HG03196 (cell line): ENCODE measurements around the gene ALOX12B.
"Not testable (repeated sequence)": the region's sequence is repeated elsewhere in the genome, so short reads cannot be mapped to it uniquely, and the experiment has no call there.

Experiments used
- ATAC-seq: cut with Tn5 transposase; IDR thresholded peaks from one replicate; pipeline ENCODE4 v1.9.1; 2021; ENCODE audit not compliant: unreplicated experiment

ALOX12B gene

DNA sequence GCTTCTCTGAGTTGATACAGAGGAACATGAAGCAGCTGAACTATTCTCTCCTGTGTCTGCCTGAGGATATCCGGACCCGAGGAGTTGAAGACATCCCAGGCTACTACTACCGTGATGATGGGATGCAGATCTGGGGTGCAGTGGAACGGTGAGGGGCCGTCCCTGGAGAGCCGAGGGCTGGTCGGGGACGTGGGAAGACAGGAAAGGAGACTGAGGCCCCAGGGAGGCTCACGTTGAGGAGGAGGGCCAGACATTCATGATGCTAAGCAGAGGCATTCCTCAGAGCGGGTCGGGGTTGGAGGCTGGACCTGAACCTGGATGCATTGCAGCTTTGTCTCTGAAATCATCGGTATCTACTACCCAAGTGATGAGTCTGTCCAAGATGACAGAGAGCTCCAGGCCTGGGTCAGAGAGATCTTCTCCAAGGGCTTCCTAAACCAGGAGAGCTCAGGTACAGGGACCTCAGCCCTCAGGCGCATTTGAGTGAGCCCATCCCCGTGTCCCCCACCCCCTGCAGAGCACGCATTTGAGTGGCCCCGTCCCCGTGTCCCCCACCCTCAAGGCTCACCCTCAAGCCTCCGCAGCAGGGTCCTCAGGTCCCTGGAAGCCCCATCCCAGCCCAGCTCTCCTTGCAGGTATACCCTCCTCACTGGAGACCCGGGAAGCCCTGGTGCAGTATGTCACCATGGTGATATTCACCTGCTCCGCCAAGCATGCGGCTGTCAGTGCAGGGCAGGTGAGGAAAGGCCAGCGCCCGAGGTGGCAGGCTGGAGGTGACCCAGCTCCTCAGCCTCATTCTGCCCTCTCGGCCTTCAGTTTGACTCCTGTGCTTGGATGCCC is 40.4 kb downstream of the ALOX12B start:
- no peak for ATAC-seq

DNA sequence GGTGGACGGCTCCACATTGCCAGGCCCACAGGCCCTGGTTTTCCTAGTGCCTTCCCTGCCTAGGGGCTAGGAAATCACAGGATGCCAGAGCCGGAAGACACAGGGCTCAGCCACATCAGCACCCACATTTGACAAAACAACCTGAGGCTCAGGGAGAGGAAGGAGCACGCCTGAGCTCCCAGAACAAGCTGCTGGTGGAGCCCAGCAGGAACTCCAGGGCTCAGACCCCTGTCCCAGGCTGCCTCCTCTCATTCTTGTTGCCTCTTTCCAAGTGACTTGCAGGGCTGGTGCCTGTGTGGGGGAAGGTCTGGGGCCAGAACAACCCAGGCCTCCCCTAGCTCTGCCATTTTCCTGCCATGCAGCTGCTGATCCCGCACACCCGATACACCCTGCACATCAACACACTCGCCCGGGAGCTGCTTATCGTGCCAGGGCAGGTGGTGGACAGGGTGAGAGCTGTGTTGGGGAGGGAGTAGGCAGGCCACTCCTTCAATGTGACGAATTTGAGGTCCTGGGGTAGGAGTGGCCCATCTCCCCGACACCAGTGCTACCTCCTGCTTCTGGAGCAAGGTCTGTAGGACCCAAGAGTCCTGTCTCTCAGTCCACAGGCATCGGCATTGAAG is 41.1 kb downstream of the ALOX12B start:
- no peak for ATAC-seq

DNA sequence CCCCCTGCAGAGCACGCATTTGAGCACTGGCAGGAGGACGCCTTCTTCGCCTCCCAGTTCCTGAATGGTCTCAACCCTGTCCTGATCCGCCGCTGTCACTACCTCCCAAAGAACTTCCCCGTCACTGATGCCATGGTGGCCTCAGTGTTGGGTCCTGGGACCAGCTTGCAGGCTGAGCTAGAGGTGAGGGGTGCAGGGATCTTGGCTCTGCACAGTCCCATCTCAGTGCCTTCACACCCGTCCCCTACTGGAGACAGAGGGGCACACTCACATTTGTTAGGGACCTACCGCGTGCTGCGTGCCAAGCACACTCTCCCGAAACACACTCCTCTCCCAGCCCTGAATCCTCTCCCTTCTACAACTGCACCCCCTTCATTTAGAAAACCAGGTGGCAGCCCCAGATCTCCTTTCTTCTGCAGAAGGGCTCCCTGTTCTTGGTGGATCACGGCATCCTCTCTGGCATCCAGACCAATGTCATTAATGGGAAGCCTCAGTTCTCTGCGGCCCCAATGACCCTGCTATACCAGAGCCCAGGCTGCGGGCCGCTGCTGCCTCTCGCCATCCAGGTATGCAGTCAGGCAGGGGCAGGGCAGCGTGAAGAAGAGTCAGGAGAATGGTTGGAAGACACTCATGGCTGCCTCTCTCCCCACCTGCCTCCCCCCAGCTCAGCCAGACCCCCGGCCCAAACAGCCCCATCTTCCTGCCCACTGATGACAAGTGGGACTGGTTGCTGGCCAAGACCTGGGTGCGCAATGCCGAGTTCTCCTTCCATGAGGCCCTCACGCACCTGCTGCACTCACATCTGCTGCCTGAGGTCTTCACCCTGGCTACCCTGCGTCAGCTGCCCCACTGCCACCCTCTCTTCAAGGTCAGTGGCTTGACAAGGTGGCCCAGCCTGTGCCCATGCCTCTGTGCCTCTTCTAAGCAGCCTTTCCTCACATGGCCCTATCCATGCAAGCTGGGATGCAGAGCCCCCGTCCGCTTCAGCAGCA is 42.4 kb downstream of the ALOX12B start:
- ATAC-seq: no peak

DNA sequence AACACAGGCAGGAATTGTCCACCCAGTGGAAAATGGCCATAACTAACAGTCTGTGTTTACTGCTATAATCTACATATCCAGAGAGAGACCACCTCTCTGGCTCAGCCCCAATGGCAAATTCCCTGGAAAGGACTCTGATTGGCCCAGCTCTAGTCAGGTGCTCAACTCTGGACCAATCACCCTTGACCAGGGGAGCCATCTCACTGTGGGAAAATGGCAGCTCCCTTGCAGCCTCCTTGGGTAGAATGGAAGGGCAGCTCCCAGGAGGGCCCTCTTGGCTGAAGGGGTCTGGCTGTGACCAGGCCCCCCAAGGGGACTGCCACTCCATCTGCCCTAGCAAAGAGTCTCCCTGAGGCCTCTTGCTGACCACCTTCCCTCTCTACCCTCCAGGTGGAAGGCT is 45.5 kb downstream of the ALOX12B start:
- ATAC-seq: no peak

DNA sequence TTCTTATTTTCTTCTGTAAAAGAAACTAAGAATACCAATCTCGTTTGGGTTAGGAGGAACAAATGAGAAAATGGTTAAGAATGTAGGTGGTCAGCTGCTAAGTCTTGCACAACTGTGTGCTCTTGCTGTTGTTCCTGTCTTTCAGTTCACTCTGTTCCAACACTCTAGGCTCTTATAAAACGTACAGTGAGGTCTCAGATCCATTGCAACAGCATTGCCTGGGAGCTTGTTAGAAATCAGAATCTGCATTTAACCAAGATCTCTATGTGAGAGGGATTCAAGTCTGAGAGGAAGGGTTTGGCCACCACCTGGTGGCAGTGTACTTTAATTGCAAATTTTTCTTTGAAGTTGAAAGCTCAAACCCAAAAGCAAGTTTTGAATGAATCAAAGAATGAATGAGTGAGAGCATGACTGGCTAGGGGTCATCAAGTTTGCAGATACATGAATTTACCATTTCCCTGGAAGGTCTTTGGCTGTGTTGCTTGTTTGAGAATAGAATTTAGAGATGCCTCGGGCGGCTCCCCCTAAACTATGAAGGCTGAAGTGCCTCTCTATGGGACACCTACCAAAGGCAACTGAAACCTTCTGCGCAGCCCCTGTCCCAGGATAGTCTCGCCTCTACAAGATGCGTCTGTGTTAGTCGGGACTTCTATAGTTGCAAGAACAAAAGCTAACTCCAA is 46.1 kb downstream of the ALOX12B start:
- ATAC-seq: no peak

DNA sequence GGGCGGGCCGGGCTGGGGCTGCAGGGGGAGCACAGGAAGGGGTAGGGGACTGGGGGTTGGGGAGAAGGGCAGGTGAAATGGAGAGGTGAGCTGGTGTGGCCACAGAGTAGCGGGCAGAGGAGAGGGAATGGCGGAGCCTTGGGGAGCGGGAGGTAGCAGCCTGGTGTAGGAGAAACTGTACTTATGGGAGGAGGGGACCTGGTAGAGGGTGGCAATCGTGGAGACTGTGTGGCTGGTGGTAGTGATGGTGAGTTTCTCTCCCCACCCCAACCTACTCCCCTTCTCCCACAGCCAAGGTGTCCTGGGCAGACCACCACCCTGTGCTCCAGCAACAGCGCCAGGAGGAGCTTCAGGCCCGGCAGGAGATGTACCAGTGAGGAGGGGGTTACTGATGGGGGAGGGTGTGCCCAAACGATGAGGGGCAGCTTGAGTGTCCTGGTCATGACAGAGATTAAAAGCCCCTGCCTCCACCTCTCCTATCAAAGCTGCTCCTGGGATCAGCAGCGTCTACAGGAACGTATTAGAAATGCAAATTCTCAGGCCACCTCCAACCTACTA is 47.8 kb downstream of the ALOX12B start:
- no peak for ATAC-seq

DNA sequence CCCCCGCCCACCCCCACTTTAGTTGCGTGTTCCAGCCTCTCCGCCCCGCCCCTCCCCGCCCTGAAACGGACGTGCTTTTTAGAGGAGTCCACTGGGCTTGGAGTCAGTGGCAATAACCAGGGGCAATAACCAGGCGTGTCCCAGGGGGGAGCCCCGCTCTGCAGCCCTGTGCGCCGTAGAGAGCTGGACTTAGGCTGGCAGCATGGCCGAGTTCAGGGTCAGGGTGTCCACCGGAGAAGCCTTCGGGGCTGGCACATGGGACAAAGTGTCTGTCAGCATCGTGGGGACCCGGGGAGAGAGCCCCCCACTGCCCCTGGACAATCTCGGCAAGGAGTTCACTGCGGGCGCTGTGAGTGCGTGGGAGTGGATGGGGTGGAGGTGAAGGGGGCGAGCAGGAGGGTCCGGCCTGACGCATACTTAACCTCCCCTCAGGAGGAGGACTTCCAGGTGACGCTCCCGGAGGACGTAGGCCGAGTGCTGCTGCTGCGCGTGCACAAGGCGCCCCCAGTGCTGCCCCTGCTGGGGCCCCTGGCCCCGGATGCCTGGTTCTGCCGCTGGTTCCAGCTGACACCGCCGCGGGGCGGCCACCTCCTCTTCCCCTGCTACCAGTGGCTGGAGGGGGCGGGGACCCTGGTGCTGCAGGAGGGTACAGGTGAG is 48.4 kb downstream of the ALOX12B start, which contains the start of gene ALOX15B:
Gene ALOX15B (plus strand): TSS at position 106 of the 657 bp plus-strand sequence. CDS start 97 bp downstream, at position 203.
- ATAC-seq: no peak

DNA sequence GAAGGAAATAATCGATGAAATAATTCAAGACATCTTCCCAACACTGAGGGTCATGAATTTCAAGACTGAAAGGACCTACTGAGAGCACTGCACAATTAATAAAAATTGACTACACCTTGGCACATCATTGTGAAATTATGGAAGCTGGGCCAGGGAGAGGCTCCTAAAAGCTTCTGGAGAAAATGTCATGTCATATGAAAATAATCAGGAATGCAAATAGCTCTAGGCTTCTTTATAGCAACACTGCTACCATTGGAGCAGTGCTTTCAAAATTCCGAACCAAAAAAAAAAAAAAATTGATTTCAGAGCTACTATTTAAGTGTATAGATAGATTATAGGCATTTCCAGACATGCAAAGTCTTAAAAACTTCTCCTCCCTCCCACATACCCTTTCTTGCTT is 55.1 kb downstream of the ALOX12B start:
- no peak for ATAC-seq

DNA sequence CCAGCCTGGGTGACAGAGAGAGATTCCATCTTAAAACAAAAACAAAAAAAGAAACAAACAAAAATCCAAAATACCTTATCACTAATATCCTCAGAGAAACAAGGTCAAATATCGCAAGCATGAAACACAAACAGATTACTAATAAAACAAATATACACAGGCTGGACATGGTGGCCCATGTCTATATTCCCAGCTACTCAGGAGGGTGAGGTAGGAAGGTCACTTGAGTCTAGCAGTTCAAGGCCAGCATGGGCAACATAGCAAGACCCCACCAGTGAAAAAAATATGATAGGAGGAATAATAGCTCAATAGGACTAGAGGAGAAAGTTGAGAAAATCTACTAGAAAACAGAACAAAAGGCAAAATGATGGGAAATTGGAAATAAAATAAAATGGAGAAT is 55.6 kb downstream of the ALOX12B start:
- ATAC-seq: no peak

DNA sequence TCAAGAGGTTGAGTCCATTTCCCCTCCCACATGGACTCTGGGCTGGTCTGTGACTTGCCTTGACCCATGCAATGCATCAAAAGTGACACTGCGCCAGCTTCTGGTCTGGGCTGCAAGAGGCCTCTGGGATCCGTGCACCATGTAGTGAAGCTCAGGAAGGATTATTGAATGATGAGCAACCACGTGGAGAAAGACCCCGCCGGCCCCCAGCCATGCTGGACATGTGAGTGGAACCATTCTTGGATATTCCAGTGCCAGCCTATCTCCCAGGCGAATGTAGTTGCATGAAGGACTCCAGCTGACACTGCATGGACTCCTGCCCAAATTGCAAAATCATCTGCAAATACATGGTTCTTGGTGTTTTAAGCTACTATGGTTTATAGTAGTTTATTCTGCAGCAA is 56.3 kb downstream of the ALOX12B start:
- ATAC-seq: no peak

DNA sequence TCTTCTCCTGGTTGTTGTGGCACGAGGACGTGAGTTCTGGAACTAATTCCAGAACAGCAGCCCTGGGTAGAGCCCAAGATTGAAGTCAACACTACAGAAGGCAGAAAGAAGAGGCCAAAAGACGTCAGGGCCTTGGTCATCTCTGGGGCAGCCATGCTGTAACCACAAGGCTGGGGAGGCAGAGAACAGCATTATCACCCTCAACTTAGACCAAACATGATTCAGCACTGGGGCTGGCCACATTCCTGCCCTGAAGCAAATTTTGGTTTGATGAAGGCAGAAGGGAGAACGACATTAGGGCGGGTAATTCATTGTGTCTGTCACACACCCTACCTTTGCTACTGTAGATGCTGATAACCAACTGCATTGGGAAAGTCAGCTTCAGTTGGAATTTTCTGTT is 58.4 kb downstream of the ALOX12B start:
- no peak for ATAC-seq

DNA sequence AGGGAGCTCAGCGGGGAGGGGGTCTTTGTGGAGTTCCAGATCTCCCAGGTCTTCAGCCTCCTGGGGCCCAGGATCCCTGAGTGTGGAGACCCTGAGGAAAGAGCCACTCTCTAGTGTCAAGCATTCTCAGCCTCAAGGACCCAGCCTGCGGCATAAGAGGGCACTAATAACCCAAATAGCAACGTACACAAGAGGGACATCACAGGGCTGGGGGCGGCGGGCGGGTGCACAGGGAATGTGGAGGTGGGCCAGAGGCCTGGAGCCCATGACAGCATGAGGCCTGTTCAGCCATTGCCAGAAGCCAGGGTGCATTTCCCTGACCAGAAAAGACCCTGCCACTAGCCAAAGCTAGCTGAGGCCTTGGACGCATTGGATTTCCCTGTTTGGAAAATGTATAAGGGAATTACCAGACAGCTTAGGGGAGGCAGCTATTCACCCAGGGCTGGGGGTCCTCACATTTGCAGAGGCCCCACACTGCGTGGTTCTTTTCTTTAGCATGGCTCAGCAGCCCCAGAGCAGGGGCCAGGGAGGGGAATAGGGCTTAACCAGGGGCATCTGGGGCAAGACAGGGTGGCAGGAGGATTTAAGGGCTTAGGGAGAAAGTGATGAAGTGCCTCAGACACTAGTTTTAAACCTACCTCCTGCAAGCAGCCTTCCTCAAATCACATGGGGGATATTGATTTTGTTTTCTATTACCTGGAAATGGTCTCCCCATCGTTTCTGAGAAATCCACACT is 62.2 kb downstream of the ALOX12B start:
- no peak for ATAC-seq

DNA sequence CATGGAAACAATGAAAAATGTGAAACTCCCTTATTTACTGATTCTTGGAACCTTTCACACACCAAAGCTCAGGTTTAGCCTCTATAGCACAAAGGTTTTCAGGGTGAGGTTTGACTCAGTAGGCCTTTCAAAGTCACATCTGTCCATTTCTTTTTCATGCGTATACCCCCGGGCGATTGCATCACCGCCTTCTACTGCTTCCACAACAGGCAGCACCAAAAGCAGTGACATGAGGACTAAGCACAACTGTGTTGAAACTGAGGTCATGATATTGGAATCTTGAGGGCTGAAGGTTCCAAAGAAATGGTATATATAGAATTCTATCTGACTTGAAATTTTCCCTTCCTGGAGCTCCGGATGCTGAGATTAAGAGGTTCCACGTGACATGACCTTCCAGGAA is 63.4 kb downstream of the ALOX12B start:
- ATAC-seq: not testable (repeated sequence)
